WTC11 (cell line): Measurements from ENCODE around the gene C8B. TPM values are rescaled to one million over a fixed set of nuclear protein-coding genes. Genes with fewer than 3 reads are reported as not detected.

ENCODE experiments used
- ATAC-seq: fragments of 200-7000 bp; cut with Tn5 transposase; 2 replicates; pipeline ENCODE4 v1.10.0; 2021; ENCODE audit warnings: mild to moderate bottlenecking, moderate library complexity
- CTCF ChIA-PET: fragments of 300-600 bp; sonication (Branson Sonifier 250); formaldehyde crosslinking; loops from one replicate; lab custom pipeline; 2021; ENCODE audit warnings: antibody characterized with exemption; lab: Charles Lee
- POLR2A ChIA-PET: fragments of 350-600 bp; sonication (Branson Sonifier 250); formaldehyde crosslinking; loops from one replicate; lab custom pipeline; 2021; ENCODE audit warnings: antibody characterized with exemption; lab: Charles Lee
- DNase-seq: peaks from one replicate; pipeline ENCODE4 v3.0.0; 2021; ENCODE audit warnings: low spot score
- H3K27ac Mint-ChIP-seq: 2 replicates; pipeline ENCODE4 v1.8.0; 2021; ENCODE audit warnings: mixed read lengths
- H3K27me3 Mint-ChIP-seq: 2 replicates; pipeline ENCODE4 v1.8.0; 2021; ENCODE audit warnings: low read depth, mild to moderate bottlenecking, moderate library complexity, mixed read lengths
- H3K36me3 Mint-ChIP-seq: 2 replicates; pipeline ENCODE4 v1.8.0; 2021; ENCODE audit warnings: mixed read lengths
- H3K4me1 Mint-ChIP-seq: 2 replicates; pipeline ENCODE4 v1.8.0; 2022; ENCODE audit warnings: mixed read lengths
- H3K4me3 Mint-ChIP-seq: 2 replicates; pipeline ENCODE4 v1.8.0; 2021; ENCODE audit warnings: mild to moderate bottlenecking, moderate library complexity, mixed read lengths
- H3K9me3 Mint-ChIP-seq: 2 replicates; pipeline ENCODE4 v1.8.0; 2021; ENCODE audit warnings: mixed read lengths
- ATF1 ChIP-seq: sonication (generic); formaldehyde crosslinking; IDR thresholded peaks from 2 replicates; pipeline ENCODE4 v1.8.1; 2023; ENCODE audit warnings: mild to moderate bottlenecking, moderate library complexity, missing genetic modification reagents
- CREM ChIP-seq: sonication (generic); formaldehyde crosslinking; IDR thresholded peaks from 2 replicates; pipeline ENCODE4 v1.8.1; 2022; ENCODE audit warnings: mild to moderate bottlenecking, missing genetic modification reagents, moderate library complexity
- ELF4 ChIP-seq: sonication (generic); formaldehyde crosslinking; IDR thresholded peaks from 2 replicates; pipeline ENCODE4 v1.8.1; 2022; ENCODE audit warnings: low read depth, mild to moderate bottlenecking, moderate library complexity, missing genetic modification reagents
- FOXP1 ChIP-seq: sonication (generic); formaldehyde crosslinking; IDR thresholded peaks from 2 replicates; pipeline ENCODE4 v1.8.0; 2022; ENCODE audit warnings: missing genetic modification reagents, mild to moderate bottlenecking, moderate library complexity, borderline replicate concordance
- GRHL2 ChIP-seq: fragments of 250-450 bp; sonication (Bioruptor Pico); IDR thresholded peaks from 2 replicates; pipeline ENCODE4 v1.8.0; 2022; ENCODE audit warnings: mild to moderate bottlenecking, moderate library complexity; ENCODE audit not compliant: insufficient replicate concordance, severe bottlenecking
- IRF2 ChIP-seq: sonication (generic); formaldehyde crosslinking; IDR thresholded peaks from 2 replicates; pipeline ENCODE4 v1.8.0; 2022; ENCODE audit warnings: low read depth, missing genetic modification reagents, borderline replicate concordance
- NFATC4 ChIP-seq: fragments of 250-450 bp; sonication (Bioruptor Pico); IDR thresholded peaks from 2 replicates; pipeline ENCODE4 v1.9.0; 2021; ENCODE audit warnings: mild to moderate bottlenecking
- PREB ChIP-seq: sonication (generic); formaldehyde crosslinking; IDR thresholded peaks from 2 replicates; pipeline ENCODE4 v1.8.1; 2022; ENCODE audit warnings: mild to moderate bottlenecking, missing genetic modification reagents, moderate library complexity, borderline replicate concordance
- PRRX2 ChIP-seq: fragments of 250-450 bp; sonication (Bioruptor Pico); IDR thresholded peaks from 2 replicates; pipeline ENCODE4 v1.8.0; 2021; ENCODE audit warnings: mild to moderate bottlenecking
- SMAD3 ChIP-seq: sonication (generic); formaldehyde crosslinking; IDR thresholded peaks from 2 replicates; pipeline ENCODE4 v1.8.0; 2022; ENCODE audit warnings: missing genetic modification reagents, mild to moderate bottlenecking, borderline replicate concordance
- SMAD4 ChIP-seq: sonication (generic); formaldehyde crosslinking; IDR thresholded peaks from 2 replicates; pipeline ENCODE4 v1.8.0; 2022; ENCODE audit warnings: mild to moderate bottlenecking, missing genetic modification reagents
- ZNF232 ChIP-seq: sonication (generic); formaldehyde crosslinking; IDR thresholded peaks from 2 replicates; pipeline ENCODE4 v1.8.0; 2022; ENCODE audit warnings: mild to moderate bottlenecking, missing genetic modification reagents
- ZNF396 ChIP-seq: fragments of 250-450 bp; sonication (Bioruptor Pico); IDR thresholded peaks from 2 replicates; pipeline ENCODE4 v1.8.0; 2021; ENCODE audit warnings: mild to moderate bottlenecking, moderate library complexity, borderline replicate concordance
- total RNA-seq: library from RNA; stranded (reverse); gene quantifications from 3 replicates; pipeline ENCODE4 v1.2.3, GENCODE V29; 2021
- TF ChIP-seq, protein P1 (sequence below): sonication (generic); formaldehyde crosslinking; IDR thresholded peaks from 2 replicates; pipeline ENCODE4 v1.8.0; 2023; ENCODE audit warnings: missing genetic modification reagents, mild to moderate bottlenecking, borderline replicate concordance
- TF ChIP-seq, protein P2 (sequence below): fragments of 200-600 bp; IDR thresholded peaks from 2 replicates; pipeline ENCODE4 v1.8.0; 2022; ENCODE audit warnings: antibody characterized with exemption
- TF ChIP-seq, protein P3 (sequence below): sonication (generic); formaldehyde crosslinking; IDR thresholded peaks from 2 replicates; pipeline ENCODE4 v1.8.0; 2022; ENCODE audit warnings: mild to moderate bottlenecking, missing genetic modification reagents
- TF ChIP-seq, protein P4 (sequence below): sonication (generic); formaldehyde crosslinking; IDR thresholded peaks from 2 replicates; pipeline ENCODE4 v1.8.0; 2022; ENCODE audit warnings: mild to moderate bottlenecking, missing genetic modification reagents

The C8B gene
- total RNA-seq, 1 experiment from 2014 or later = 0.46 TPM

GRCh38 chr1:56975446-56975845 is 9.6 kb upstream of the C8B start:
- Mint-ChIP-seq H3K27me3 (no peaks in the 10 kb centered on the region; the same call in 1 of the 2 replicates), H3K27ac (no peak overlapping the region), H3K4me3 (no peak overlapping the region), H3K36me3 (no peaks in the 10 kb centered on the region), H3K4me1 (no peaks in the 10 kb centered on the region), H3K9me3 (no peaks in the 10 kb centered on the region)
- TF ChIP-seq SMAD3 = no peak
- TF ChIP-seq, protein P1, sequence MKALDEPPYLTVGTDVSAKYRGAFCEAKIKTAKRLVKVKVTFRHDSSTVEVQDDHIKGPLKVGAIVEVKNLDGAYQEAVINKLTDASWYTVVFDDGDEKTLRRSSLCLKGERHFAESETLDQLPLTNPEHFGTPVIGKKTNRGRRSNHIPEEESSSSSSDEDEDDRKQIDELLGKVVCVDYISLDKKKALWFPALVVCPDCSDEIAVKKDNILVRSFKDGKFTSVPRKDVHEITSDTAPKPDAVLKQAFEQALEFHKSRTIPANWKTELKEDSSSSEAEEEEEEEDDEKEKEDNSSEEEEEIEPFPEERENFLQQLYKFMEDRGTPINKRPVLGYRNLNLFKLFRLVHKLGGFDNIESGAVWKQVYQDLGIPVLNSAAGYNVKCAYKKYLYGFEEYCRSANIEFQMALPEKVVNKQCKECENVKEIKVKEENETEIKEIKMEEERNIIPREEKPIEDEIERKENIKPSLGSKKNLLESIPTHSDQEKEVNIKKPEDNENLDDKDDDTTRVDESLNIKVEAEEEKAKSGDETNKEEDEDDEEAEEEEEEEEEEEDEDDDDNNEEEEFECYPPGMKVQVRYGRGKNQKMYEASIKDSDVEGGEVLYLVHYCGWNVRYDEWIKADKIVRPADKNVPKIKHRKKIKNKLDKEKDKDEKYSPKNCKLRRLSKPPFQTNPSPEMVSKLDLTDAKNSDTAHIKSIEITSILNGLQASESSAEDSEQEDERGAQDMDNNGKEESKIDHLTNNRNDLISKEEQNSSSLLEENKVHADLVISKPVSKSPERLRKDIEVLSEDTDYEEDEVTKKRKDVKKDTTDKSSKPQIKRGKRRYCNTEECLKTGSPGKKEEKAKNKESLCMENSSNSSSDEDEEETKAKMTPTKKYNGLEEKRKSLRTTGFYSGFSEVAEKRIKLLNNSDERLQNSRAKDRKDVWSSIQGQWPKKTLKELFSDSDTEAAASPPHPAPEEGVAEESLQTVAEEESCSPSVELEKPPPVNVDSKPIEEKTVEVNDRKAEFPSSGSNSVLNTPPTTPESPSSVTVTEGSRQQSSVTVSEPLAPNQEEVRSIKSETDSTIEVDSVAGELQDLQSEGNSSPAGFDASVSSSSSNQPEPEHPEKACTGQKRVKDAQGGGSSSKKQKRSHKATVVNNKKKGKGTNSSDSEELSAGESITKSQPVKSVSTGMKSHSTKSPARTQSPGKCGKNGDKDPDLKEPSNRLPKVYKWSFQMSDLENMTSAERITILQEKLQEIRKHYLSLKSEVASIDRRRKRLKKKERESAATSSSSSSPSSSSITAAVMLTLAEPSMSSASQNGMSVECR (CRISPR knock-in tag) = no peak
- TF ChIP-seq ATF1 = no peak
- no peak for DNase-seq
- ChIA-PET CTCF (no interaction called here), POLR2A (no interaction called here)
- ATAC-seq = no peak

DNA sequence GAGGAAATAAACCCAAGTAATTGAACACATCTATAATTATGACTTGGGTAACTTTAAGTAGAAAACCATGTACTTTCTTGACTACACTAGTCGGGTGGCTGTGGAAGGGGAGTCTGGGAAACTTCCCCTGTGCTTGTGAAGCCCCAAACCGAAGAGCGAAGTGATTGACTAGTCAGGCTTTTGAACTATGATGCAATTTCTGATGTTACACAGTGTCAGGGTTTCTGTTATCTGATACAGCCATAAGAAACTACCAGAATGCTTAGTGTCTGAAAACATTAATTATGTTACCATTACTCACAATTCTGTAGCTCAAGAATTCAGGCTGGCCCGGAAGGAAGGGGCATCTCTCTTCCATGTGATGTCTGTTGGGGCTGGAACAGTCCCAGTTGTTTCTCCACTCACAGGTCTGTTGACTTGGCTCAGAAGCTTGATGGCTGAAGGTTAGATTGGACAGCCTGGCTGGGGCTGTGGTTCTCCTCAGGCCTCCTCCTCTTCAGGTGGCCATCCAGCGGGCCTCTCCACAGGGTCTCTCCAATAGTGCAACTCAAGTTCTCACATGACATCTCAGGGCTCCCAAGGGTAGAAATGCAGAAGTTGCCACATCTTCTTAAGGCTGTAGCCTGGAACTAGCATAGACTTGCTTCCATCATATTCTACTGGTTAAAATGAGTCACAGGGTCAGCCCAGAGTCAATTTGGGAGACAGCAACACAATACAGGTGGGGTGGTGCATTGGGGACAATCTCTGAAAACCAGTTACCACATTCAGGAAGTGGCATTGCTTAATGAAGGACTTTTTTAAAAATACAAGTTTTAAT is 8.3 kb upstream of the C8B start:
- Mint-ChIP-seq H3K36me3 (no peaks in the 10 kb centered on the region), H3K9me3 (peaks cover 4% of the 10 kb centered on the region), H3K4me1 (no peaks in the 10 kb centered on the region), H3K27me3 (peaks cover 4% of the 10 kb centered on the region; the same call in 1 of the 2 replicates), H3K4me3 (no peak overlapping the region), H3K27ac (no peak overlapping the region)
- TF ChIP-seq CREM (CRISPR knock-in tag) (no peak), PRRX2 (no peak), ELF4 (no peak), NFATC4 (CRISPR knock-in tag) (no peak), ZNF396 (no peak), GRHL2 (CRISPR knock-in tag) (no peak), FOXP1 (CRISPR knock-in tag) (no peak), ZNF232 (no peak), PREB (CRISPR knock-in tag) (no peak), IRF2 (CRISPR knock-in tag) (no peak), SMAD4 (CRISPR knock-in tag) (no peak)
- TF ChIP-seq, protein P2, sequence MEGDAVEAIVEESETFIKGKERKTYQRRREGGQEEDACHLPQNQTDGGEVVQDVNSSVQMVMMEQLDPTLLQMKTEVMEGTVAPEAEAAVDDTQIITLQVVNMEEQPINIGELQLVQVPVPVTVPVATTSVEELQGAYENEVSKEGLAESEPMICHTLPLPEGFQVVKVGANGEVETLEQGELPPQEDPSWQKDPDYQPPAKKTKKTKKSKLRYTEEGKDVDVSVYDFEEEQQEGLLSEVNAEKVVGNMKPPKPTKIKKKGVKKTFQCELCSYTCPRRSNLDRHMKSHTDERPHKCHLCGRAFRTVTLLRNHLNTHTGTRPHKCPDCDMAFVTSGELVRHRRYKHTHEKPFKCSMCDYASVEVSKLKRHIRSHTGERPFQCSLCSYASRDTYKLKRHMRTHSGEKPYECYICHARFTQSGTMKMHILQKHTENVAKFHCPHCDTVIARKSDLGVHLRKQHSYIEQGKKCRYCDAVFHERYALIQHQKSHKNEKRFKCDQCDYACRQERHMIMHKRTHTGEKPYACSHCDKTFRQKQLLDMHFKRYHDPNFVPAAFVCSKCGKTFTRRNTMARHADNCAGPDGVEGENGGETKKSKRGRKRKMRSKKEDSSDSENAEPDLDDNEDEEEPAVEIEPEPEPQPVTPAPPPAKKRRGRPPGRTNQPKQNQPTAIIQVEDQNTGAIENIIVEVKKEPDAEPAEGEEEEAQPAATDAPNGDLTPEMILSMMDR = no peak
- TF ChIP-seq, protein P1 (CRISPR knock-in tag) = no peak
- TF ChIP-seq, protein P3, sequence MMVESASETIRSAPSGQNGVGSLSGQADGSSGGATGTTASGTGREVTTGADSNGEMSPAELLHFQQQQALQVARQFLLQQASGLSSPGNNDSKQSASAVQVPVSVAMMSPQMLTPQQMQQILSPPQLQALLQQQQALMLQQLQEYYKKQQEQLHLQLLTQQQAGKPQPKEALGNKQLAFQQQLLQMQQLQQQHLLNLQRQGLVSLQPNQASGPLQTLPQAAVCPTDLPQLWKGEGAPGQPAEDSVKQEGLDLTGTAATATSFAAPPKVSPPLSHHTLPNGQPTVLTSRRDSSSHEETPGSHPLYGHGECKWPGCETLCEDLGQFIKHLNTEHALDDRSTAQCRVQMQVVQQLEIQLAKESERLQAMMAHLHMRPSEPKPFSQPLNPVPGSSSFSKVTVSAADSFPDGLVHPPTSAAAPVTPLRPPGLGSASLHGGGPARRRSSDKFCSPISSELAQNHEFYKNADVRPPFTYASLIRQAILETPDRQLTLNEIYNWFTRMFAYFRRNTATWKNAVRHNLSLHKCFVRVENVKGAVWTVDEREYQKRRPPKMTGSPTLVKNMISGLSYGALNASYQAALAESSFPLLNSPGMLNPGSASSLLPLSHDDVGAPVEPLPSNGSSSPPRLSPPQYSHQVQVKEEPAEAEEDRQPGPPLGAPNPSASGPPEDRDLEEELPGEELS (CRISPR knock-in tag) = no peak
- TF ChIP-seq, protein P4, sequence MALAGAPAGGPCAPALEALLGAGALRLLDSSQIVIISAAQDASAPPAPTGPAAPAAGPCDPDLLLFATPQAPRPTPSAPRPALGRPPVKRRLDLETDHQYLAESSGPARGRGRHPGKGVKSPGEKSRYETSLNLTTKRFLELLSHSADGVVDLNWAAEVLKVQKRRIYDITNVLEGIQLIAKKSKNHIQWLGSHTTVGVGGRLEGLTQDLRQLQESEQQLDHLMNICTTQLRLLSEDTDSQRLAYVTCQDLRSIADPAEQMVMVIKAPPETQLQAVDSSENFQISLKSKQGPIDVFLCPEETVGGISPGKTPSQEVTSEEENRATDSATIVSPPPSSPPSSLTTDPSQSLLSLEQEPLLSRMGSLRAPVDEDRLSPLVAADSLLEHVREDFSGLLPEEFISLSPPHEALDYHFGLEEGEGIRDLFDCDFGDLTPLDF = no peak
- ATAC-seq = no peak
- CTCF ChIA-PET = no interaction called here
- DNase-seq = no peak
- POLR2A ChIA-PET = no interaction called here
